NCI-H526 treated with DMSO at 0.1 percent for 48 hours (cell line): ENCODE measurements around the gene SSB.
"Not testable (repeated sequence)": the region's sequence is repeated elsewhere in the genome, so short reads cannot be mapped to it uniquely, and the experiment has no call there.

Experiments
- DNase-seq: peaks from one replicate; lab custom pipeline; 2025; lab: John Stamatoyannopoulos, UW

SSB gene

DNA sequence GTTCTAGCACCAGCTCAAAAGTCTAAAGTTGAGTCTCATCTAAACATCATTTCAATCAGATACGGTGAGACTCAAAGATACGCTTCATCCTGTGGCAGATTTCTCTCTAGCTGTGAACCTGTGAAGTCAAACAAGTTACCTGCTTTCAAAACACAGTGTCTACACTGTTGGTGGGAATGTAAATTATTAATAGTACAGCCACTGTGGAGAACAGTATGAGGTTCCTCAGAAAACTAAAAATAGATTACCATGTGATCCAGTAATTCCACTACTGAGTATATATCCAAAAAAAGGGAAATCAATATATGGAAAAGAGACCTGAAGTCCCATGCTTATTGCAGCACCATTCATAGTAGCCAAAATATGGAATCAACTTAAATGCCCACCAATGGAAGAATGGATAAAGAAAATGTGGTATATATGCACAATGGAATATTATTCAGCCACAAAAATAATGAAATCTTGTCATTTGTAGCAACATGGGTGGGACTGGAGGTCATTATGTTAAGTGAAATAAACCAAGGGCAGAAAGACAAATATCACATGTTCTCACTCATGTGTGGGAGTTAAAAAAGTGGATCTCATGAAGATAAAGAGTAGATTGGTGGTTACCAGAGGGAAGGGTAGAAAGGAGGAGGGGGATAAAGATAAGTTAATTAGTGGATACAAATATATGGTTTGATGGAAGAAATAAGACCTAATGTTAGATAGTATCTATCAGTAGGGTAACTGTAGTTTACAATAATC is 40.2 kb downstream of the SSB start:
- no peak for DNase-seq

GRCh38 chr2:169839954-169840746 is 41.5 kb downstream of the SSB start:
- no peak for DNase-seq

GRCh38 chr2:169840747-169841142 is 42.1 kb downstream of the SSB start:
- DNase-seq = no peak

GRCh38 chr2:169841625-169842024 is 43.0 kb downstream of the SSB start:
- not testable (repeated sequence) for DNase-seq

DNA sequence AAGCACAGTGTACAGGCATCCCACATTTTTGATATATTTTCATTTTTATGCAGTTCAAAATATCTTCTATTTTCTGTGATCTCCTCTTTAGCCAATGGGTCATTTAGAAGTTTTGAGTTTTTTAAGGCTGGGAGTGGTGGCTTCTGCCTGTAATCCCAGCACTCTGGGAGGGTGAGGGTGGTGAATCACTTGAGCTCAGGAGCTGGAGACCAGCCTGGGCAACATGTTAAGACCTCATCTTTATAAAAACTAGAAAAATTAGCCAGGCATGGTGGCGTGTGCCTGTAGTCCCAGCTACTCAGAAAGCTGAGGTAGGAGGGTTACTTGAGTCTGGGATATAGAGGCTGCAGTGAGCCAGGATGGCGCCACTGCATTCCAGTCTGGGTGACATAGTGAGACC is 46.3 kb downstream of the SSB start:
- no peak for DNase-seq

- DNase-seq = not testable (repeated sequence)
These were observed 50.5 kb downstream of the SSB start for GRCh38 chr2:169848959-169849693.

- DNase-seq = no peak
These were observed 51.0 kb downstream of the SSB start for GRCh38 chr2:169849710-169850109.

DNA sequence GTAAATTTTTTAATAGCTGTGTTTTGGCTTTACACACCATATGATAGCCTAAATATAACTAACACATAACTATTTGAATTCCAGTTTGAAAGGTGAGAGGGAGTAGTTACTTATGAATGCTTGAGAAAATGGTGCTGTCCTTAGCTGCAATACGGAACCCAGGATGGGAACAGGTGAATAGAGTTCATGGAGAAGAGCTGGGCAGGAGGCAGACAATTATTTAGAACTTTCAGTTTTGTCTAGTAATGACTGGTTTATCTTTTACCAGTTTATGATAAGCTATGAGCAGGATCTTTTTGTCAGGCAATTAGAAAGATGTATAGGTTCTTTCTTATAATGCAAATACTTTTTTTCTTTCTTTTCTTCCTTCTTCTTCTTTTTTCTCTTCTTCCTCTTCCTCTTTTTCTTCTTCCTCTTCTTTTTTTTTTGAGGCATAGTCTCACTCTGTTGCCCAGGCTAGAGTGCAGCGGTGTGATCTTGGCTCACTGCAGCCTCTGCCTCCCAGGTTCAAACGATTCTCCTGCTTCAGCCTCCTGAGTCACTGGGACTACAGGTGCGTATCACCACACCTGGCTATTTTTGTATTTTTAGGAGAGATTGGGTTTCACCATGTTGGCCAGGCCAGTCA is 54.5 kb downstream of the SSB start:
- DNase-seq = no peak

GRCh38 chr2:169855281-169856258 is 56.9 kb downstream of the SSB start:
- not testable (repeated sequence) for DNase-seq

DNA sequence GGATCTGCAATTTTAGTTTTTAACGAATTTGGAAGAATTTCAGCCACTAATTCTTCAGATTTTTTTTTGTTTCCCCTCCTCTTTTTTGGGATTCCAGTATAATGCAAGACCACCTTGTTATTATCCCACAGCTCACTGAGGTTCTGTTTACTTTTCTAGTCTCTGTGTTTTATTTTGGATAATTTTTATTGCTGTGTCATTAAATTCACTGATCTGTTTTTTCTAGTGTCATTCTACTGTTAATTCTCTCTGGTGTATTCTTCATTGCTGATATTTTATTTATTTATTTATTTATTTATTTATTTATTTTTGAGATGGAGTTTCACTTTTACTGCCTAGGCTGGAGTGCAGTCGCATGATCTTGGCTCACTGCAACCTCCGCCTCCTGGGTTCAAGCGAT is 60.8 kb downstream of the SSB start:
- no peak for DNase-seq

- no peak for DNase-seq
These were observed 61.5 kb downstream of the SSB start for GRCh38 chr2:169860149-169860548.
